Activated CD4-positive, alpha-beta memory T cell treated with anti-CD3 and anti-CD28 coated beads, Interleukin-2, amount 10 ng/mL, durations not matched to agents 7 days and 5 days (primary cell): ENCODE results near the gene NARS2. TPM values are rescaled to one million over a fixed set of nuclear protein-coding genes. Genes with fewer than 3 reads are reported as not detected.
"Not testable (repeated sequence)": the region's sequence is repeated elsewhere in the genome, so short reads cannot be mapped to it uniquely, and the experiment has no call there.

Experiments used
- CTCF ChIA-PET: fragments of 350-600 bp; sonication (Branson Sonifier 250); formaldehyde crosslinking; loops from one replicate; lab custom pipeline; 2021; ENCODE audit warnings: antibody characterized with exemption, inconsistent platforms; lab: Charles Lee
- POLR2A ChIA-PET: fragments of 350-600 bp; sonication (Branson Sonifier 250); formaldehyde crosslinking; loops from one replicate; lab custom pipeline; 2021; ENCODE audit warnings: antibody characterized with exemption; lab: Charles Lee
- DNase-seq: peaks from one replicate; pipeline ENCODE4 v3.0.0-alpha.2; 2020
- H3K27ac Mint-ChIP-seq: one replicate; pipeline ENCODE4 v1.8.0; 2021; ENCODE audit warnings: mild to moderate bottlenecking, mixed read lengths
- H3K27me3 Mint-ChIP-seq: one replicate; pipeline ENCODE4 v1.8.0; 2021; ENCODE audit warnings: mixed read lengths
- H3K36me3 Mint-ChIP-seq: one replicate; pipeline ENCODE4 v1.8.0; 2021; ENCODE audit warnings: low read depth, mixed read lengths
- H3K4me1 Mint-ChIP-seq: one replicate; pipeline ENCODE4 v1.8.0; 2021; ENCODE audit warnings: mixed read lengths
- H3K4me3 Mint-ChIP-seq: one replicate; pipeline ENCODE4 v1.8.0; 2021; ENCODE audit warnings: mild to moderate bottlenecking, mixed read lengths
- H3K9me3 Mint-ChIP-seq: one replicate; pipeline ENCODE4 v1.8.0; 2021; ENCODE audit warnings: mixed read lengths
- total RNA-seq, 2 experiments: library from RNA; stranded (reverse); gene quantifications; one replicate each; pipeline ENCODE4 v1.2.3, GENCODE V29; 2021

NARS2 gene
- total RNA-seq, 2 experiments from 2014 or later, result 13.4 to 13.9 TPM

GRCh38 chr11:78467931-78468330 lies 106.7 kb downstream of the NARS2 start:
- H3K27ac Mint-ChIP-seq, result no peak overlapping the region
- H3K36me3 Mint-ChIP-seq, result peaks cover 21% of the 10 kb centered on the region
- ChIA-PET CTCF (interaction anchor here (0.7 kb wide), 2 partner anchors 240 to 422 kb away, joined by 3 to 4 read pairs; no protein-coding TSS in a partner anchor), POLR2A (no interaction called here)
- no peak overlapping the region for H3K4me3 Mint-ChIP-seq
- no peaks in the 10 kb centered on the region for H3K27me3 Mint-ChIP-seq
- no peak for DNase-seq
- H3K4me1 Mint-ChIP-seq, result peaks cover 34% of the 10 kb centered on the region
- H3K9me3 Mint-ChIP-seq, result no peaks in the 10 kb centered on the region

GRCh38 chr11:78467370-78467769 lies 107.3 kb downstream of the NARS2 start:
- H3K4me3 Mint-ChIP-seq, result no peak overlapping the region
- H3K27ac Mint-ChIP-seq, result no peak overlapping the region
- H3K4me1 Mint-ChIP-seq, result peaks cover 34% of the 10 kb centered on the region
- DNase-seq, result no peak
- ChIA-PET CTCF (no interaction called here), POLR2A (no interaction called here)
- peaks cover 19% of the 10 kb centered on the region for H3K36me3 Mint-ChIP-seq
- H3K9me3 Mint-ChIP-seq, result no peaks in the 10 kb centered on the region
- H3K27me3 Mint-ChIP-seq, result no peaks in the 10 kb centered on the region

GRCh38 chr11:78465169-78465942 lies 109.3 kb downstream of the NARS2 start:
- Mint-ChIP-seq H3K27me3 (no peaks in the 10 kb centered on the region), H3K4me3 (peak overlapping the region; percentile 72), H3K36me3 (peaks cover 31% of the 10 kb centered on the region), H3K4me1 (peaks cover 45% of the 10 kb centered on the region), H3K9me3 (no peaks in the 10 kb centered on the region), H3K27ac (peak overlapping the region; percentile 97)
- DNase-seq, result peak; percentile 65
- ChIA-PET CTCF (interaction anchor here (0.7 to 3.3 kb wide), 6 partner anchors 12 to 237 kb away, joined by 3 to 12 read pairs (median 3); partner anchors contain the start of gene GAB2), POLR2A (interaction anchor here (1.0 to 4.0 kb wide), 8 partner anchors 12 to 326 kb away, joined by 3 to 27 read pairs (median 5); partner anchors contain the start of genes ALG8, GAB2 and NARS2)

GRCh38 chr11:78464787-78465168 lies 109.9 kb downstream of the NARS2 start:
- not testable (repeated sequence) for H3K4me3 Mint-ChIP-seq, H3K27me3 Mint-ChIP-seq, H3K9me3 Mint-ChIP-seq, DNase-seq
- Mint-ChIP-seq H3K27ac (peak overlapping the region; percentile 97), H3K4me1 (peaks cover 49% of the 10 kb centered on the region), H3K36me3 (peaks cover 36% of the 10 kb centered on the region)
- POLR2A ChIA-PET, result interaction anchor here (1.0 to 4.0 kb wide), 8 partner anchors 12 to 132 kb away, joined by 3 to 27 read pairs (median 5); partner anchors contain the start of genes GAB2 and NARS2
- CTCF ChIA-PET, result interaction anchor here (0.7 to 3.3 kb wide), 5 partner anchors 12 to 236 kb away, joined by 3 to 12 read pairs (median 3); no protein-coding TSS in a partner anchor

GRCh38 chr11:78460471-78460870 lies 114.2 kb downstream of the NARS2 start:
- H3K4me3 Mint-ChIP-seq, result no peak overlapping the region
- DNase-seq, result no peak
- H3K4me1 Mint-ChIP-seq, result peaks cover 39% of the 10 kb centered on the region
- H3K27ac Mint-ChIP-seq, result no peak overlapping the region
- POLR2A ChIA-PET, result no interaction called here
- H3K9me3 Mint-ChIP-seq, result no peaks in the 10 kb centered on the region
- CTCF ChIA-PET, result no interaction called here
- H3K27me3 Mint-ChIP-seq, result no peaks in the 10 kb centered on the region
- H3K36me3 Mint-ChIP-seq, result peaks cover 41% of the 10 kb centered on the region

GRCh38 chr11:78459738-78460137 lies 114.9 kb downstream of the NARS2 start:
- H3K27me3 Mint-ChIP-seq, result no peaks in the 10 kb centered on the region
- no peaks in the 10 kb centered on the region for H3K9me3 Mint-ChIP-seq
- H3K36me3 Mint-ChIP-seq, result peaks cover 40% of the 10 kb centered on the region
- no peak overlapping the region for H3K27ac Mint-ChIP-seq
- CTCF ChIA-PET, result no interaction called here
- POLR2A ChIA-PET, result no interaction called here
- H3K4me3 Mint-ChIP-seq, result no peak overlapping the region
- H3K4me1 Mint-ChIP-seq, result peaks cover 33% of the 10 kb centered on the region
- no peak for DNase-seq

- POLR2A ChIA-PET, result no interaction called here
- DNase-seq, result no peak
- no peak overlapping the region for H3K4me3 Mint-ChIP-seq
- no peaks in the 10 kb centered on the region for H3K27me3 Mint-ChIP-seq
- H3K9me3 Mint-ChIP-seq, result no peaks in the 10 kb centered on the region
- H3K36me3 Mint-ChIP-seq, result peaks cover 29% of the 10 kb centered on the region
- peaks cover 37% of the 10 kb centered on the region for H3K4me1 Mint-ChIP-seq
- no peak overlapping the region for H3K27ac Mint-ChIP-seq
- CTCF ChIA-PET, result no interaction called here
Observed at GRCh38 chr11:78457448-78457847, 117.2 kb downstream of the NARS2 start.

GRCh38 chr11:78453140-78453935 lies 121.3 kb downstream of the NARS2 start:
- Mint-ChIP-seq H3K27me3 (no peaks in the 10 kb centered on the region), H3K9me3 (no peaks in the 10 kb centered on the region), H3K4me1 (peaks cover 25% of the 10 kb centered on the region), H3K36me3 (peaks cover 8% of the 10 kb centered on the region), H3K4me3 (no peak overlapping the region), H3K27ac (peak overlapping the region; percentile 41)
- ChIA-PET CTCF (interaction anchor here (0.8 to 1.2 kb wide), 2 partner anchors 11 to 33 kb away, joined by 3 read pairs; no protein-coding TSS in a partner anchor), POLR2A (interaction anchor here (1.1 to 2.8 kb wide), 4 partner anchors 12 to 35 kb away, joined by 3 to 13 read pairs (median 7); partner anchors contain the start of gene GAB2)
- DNase-seq, result no peak

- no peak for DNase-seq
- Mint-ChIP-seq H3K27me3 (no peaks in the 10 kb centered on the region), H3K4me3 (no peak overlapping the region), H3K27ac (no peak overlapping the region), H3K4me1 (peaks cover 25% of the 10 kb centered on the region), H3K9me3 (no peaks in the 10 kb centered on the region), H3K36me3 (peaks cover 4% of the 10 kb centered on the region)
- CTCF ChIA-PET, result no interaction called here
- POLR2A ChIA-PET, result interaction anchor here (1.5 to 2.8 kb wide), 3 partner anchors 13 to 33 kb away, joined by 3 to 13 read pairs (median 10); partner anchors contain the start of gene GAB2
Observed at GRCh38 chr11:78451371-78452150, 123.1 kb downstream of the NARS2 start.

- Mint-ChIP-seq H3K4me1 (peaks cover 25% of the 10 kb centered on the region), H3K36me3 (peaks cover 4% of the 10 kb centered on the region), H3K9me3 (no peaks in the 10 kb centered on the region), H3K4me3 (no peak overlapping the region), H3K27ac (no peak overlapping the region), H3K27me3 (no peaks in the 10 kb centered on the region)
- ChIA-PET POLR2A (no interaction called here), CTCF (interaction anchor here (0.6 kb wide), 1 partner anchor 37 kb away, joined by 3 read pairs; no protein-coding TSS in a partner anchor)
- DNase-seq, result no peak
Observed at GRCh38 chr11:78450866-78451265, 123.8 kb downstream of the NARS2 start.

- H3K4me3 Mint-ChIP-seq, result no peak overlapping the region
- POLR2A ChIA-PET, result no interaction called here
- no peaks in the 10 kb centered on the region for H3K27me3 Mint-ChIP-seq
- CTCF ChIA-PET, result no interaction called here
- peaks cover 25% of the 10 kb centered on the region for H3K4me1 Mint-ChIP-seq
- no peaks in the 10 kb centered on the region for H3K9me3 Mint-ChIP-seq
- no peak overlapping the region for H3K27ac Mint-ChIP-seq
- H3K36me3 Mint-ChIP-seq, result no peaks in the 10 kb centered on the region
- DNase-seq, result no peak
Observed at GRCh38 chr11:78449866-78450265, 124.8 kb downstream of the NARS2 start.

GRCh38 chr11:78446210-78446609 lies 128.5 kb downstream of the NARS2 start:
- peaks cover 5% of the 10 kb centered on the region for H3K4me1 Mint-ChIP-seq
- H3K27me3 Mint-ChIP-seq, result no peaks in the 10 kb centered on the region
- CTCF ChIA-PET, result no interaction called here
- POLR2A ChIA-PET, result interaction anchor here (1.3 kb wide), 1 partner anchor 15 kb away, joined by 3 read pairs; no protein-coding TSS in a partner anchor
- DNase-seq, result no peak
- H3K36me3 Mint-ChIP-seq, result peaks cover 7% of the 10 kb centered on the region
- no peak overlapping the region for H3K4me3 Mint-ChIP-seq
- H3K27ac Mint-ChIP-seq, result no peak overlapping the region
- no peaks in the 10 kb centered on the region for H3K9me3 Mint-ChIP-seq
